ENCODE measurements around the gene ABCB10.
"Not testable (repeated sequence)": the region's sequence is repeated elsewhere in the genome, so short reads cannot be mapped to it uniquely, and the experiment has no call there.

ABCB10 gene

GRCh38 chr1:229572286-229572685 is 13.8 kb upstream of the ABCB10 start:
- DNase-seq (ENCODE audit: low spot score) = no peak

- no peak for DNase-seq (ENCODE audit: low spot score)
These were observed 12.5 kb upstream of the ABCB10 start for GRCh38 chr1:229570891-229571516.

- DNase-seq (ENCODE audit: low spot score) = no peak
These were observed 11.8 kb upstream of the ABCB10 start for GRCh38 chr1:229570305-229570704.

DNA sequence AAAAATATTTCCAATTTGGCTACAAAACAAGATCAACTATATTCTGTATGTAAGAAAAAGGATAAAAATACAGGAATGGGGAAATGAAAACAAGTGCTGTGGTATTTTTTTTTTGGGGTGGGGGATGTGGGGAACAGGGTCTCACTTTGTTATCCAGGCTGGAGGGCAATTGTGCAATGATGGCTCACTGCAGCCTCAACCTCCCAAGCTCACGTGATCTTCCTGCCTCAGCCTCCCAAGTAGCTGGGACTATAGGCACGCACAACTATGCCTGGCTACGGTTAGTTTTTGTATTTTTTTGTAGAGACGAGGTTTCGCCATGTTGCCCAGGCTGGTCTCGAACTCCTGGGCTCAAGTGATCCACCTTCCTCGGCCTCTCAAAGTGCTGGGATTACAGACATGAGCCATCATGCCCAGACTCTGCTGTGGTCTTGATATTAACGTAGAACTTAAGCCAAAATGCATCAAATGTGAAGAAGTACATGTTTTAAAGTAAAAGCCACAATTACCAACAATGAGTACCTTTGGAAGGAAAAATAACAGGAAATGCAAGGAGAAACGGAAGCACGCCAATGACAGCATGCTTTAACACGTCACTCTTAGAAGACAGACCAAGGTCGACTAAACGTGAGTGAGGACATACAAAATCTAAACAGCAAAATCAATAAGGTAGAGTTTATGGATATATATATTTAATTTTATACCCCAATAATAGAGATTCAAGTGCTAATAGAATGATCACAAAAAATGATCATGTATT is 8.8 kb upstream of the ABCB10 start:
- DNase-seq (ENCODE audit: low spot score) = no peak

DNA sequence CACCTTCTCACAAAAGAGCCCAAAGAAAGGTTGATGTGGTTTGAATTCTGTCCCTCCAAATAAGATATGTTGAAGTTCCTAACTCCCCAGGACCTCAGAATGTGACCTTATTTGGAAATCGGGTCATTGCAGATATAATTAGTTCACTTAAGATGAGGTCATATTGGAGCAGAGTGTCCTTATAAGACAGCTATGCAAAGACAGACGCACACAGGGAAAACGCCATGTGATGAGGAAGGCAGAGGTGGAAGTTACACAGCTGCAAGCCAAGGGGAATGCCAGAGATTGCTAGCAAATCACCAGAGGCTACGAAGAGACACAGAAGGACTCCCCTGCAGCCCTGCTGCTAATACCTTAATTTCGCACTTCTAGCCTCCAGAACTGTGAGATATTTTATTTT is 5.2 kb upstream of the ABCB10 start:
- DNase-seq (ENCODE audit: low spot score) = peak; percentile 47

DNA sequence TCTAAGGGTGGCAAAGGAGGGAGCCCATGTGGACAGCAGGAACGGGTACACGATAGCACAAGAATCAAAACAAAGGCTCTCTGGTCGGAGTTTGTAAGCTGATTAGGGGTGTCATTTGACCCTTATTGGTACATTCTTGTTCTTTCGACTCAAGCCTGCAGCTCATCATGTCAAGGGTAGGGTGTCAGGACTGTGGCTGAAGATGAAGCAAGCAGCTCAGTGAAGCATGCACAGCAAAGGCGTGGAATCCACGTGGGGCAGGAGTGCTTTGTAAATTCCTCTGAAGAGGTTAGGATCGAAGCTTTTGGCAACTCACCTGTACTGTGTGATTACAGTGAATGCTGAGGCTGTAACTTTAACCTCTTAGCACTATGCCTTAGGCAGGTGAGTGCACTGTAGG is 4.7 kb upstream of the ABCB10 start:
- DNase-seq (ENCODE audit: low spot score) = no peak

DNA sequence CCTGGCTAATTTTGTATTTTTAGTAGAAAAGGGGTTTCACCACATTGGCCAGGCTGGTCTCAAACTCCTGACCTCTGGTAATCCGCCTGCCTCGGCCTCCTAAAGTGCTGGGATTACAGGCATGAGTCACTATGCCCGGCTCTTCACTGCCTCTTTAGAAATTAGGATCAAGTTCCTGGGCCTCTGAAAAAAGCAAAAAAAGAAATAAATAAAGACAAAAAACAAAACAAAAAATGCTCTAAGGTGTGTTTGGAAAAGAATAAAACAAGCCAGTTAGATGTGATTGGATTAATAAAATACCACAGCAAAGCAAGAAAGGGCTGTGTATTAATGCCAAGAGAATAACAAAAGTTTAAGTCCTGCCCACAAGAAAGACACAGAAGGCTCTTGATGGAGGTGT is 4.2 kb upstream of the ABCB10 start:
- DNase-seq (ENCODE audit: low spot score) = no peak

GRCh38 chr1:229561141-229561540 is 2.6 kb upstream of the ABCB10 start:
- DNase-seq (ENCODE audit: low spot score) = no peak

DNA sequence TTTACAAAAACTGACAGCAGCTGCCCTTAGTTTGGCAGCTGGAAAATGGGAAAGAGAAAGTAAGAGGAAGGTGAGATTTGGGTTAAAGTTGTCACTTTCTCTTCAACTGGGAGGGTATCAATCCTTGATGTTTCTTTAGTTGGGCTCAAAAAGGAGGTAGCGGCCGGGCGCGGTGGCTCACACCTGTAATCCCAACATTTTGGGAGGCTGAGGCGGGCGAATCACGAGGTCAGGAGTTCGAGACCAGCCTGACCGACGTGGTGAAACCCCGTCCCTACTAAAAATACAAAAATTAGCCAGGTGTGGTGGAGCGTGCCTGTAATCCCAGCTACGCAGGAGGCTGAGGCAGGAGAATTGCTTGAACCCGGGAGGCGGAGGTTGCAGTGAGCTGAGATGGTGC is 1.6 kb upstream of the ABCB10 start:
- not testable (repeated sequence) for DNase-seq (ENCODE audit: low spot score)

GRCh38 chr1:229559336-229559801 is 862 bp upstream of the ABCB10 start:
- DNase-seq (ENCODE audit: low spot score) = not testable (repeated sequence)

DNA sequence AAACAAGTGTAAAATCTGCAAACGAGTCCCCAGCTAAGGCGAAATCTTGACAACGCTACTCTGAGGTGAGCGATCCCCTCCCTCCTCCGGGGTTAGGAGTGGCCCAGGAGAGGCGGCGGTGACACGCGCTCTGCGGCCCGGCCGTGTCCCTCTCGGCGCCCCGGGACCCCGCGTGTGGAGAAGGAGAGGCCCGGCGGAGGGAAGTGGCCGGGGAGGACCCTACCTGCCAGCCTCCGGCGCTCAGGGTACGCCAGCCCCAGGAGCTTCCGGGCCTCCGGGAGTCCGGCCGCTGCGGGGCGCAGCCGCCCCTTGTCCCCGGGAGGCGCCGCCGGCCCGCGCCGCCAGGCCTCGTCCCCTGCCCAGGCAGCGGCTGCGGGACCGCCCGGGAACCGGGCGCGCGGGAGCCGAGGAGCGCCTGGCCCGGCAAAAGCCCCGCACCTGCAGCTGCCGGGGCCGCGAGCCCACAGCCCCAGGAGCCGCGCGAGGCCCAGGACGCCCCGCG is 543 bp downstream of the ABCB10 start:
- DNase-seq (ENCODE audit: low spot score) = peak; percentile 41

DNA sequence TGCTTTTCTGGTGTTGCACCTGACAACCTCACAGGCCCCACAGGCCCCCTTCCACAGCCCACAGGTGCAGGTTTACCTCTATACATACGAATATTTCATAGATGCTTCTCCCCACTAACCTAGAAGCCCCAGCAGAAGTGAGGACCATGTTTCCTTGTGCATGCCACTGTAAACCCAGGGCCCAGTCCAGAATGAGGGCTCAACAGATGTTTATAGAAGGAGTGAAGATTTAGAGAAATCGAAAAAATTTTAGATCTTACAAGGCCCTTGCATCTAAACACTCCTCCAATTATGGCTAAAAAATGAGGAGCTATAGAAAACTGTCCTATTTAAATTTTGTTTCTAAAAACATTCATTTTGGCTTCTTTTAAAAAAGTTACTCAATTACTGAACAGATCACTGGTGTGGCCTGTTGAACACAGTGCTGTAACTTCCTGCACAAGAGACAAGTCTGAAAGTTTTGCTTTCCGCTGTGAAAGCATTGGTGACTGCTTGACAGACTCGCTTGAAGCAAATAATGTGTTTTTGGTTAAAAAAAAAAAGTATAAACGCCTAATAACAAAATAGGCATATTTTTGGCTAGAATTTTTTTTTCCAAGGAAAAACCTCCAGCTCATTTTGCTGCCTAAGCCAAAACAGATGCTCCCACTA is 1.2 kb downstream of the ABCB10 start:
- peak; percentile 19 for DNase-seq (ENCODE audit: low spot score)

DNA sequence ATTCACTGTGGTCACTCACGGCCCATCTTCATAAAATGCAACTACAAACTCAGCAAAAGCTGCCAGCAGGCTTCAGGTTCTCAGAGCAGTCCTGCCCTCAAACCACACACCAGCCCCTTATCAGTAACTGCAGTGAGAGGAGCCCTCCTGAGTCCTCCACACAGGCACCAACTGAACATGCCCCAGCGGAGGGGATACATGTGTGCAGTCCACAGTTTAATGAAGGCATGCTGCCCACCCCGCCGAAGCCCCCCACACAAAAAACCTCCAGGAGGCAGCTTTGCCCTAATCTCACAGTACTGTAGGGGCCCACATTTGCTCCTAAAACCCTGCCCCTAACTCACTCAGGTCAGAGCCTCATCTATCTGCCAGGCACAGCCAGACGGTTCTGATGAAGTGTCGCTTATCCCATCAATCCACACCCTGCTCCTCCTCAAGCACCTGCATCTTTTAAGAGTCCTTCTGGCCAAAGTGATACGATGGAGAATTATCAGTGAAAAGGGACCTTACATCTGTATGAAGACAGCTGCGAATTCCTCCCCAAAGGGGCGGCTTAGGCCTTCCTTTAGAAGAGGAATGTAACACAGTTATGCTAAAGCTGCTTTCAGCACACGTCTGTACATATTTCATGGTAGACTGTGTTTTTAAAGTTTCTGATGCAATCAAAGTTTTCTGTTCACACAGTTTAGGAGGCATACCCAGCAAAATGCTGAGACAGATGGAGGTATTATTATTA is 3.5 kb downstream of the ABCB10 start:
- DNase-seq (ENCODE audit: low spot score) = no peak

- DNase-seq (ENCODE audit: low spot score) = no peak
These were observed 4.8 kb downstream of the ABCB10 start for GRCh38 chr1:229553621-229554130.

DNA sequence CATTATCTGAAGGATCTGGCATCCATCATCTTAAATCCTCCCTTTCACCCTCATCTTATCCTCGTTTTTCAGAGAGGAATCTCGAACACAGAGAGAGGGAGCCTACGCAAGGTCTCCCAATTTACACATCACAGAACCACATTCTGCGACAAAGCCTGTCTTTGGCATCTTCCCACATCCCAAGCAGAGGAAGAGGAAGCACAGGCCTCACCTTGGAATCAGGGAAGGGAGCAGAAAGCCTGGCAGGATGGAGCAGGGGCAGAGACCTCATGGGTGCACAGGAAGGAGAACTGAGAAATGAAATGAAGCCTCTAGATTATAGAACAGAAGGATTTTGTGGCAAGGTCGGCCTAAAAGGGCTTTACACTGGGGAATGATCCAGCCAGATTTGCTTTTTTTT is 5.8 kb downstream of the ABCB10 start:
- no peak for DNase-seq (ENCODE audit: low spot score)

DNA sequence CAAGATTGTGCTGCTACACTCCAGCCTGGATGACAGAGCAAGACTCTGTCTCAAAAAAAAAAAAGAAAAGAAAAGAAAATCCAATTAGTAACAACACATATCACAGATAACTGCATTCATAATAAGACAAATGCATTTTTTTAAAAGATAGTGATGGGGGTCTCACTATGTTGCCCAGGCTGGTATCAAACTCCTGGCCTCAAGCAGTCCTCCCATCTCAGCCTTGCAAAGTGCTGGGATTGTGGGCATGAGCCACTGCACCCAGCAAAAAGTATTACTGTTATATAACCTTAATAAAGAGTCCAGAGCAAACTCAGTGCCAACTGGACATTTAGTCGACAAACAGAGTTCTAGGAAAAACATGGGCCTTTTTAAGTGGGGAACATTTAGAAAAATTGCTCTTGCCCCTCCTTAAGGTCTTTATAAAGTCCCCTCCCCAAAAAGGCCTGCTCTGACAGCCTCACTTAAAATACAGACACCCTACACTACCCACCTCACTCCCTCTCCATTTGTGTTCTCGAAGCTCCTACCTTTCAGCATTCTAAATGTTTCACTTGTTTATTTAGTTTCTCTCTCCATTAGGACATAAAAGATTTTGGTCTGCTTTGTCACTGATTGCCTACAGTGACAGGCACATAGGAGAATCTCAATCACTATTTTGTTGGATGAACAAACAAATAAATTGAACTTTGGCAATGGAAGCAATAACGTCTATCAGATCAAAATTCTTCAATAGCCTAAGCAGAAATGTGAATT is 7.5 kb downstream of the ABCB10 start:
- no peak for DNase-seq (ENCODE audit: low spot score)

GRCh38 chr1:229547542-229547941 is 11.0 kb downstream of the ABCB10 start:
- no peak for DNase-seq (ENCODE audit: low spot score)

GRCh38 chr1:229544587-229544986 is 13.9 kb downstream of the ABCB10 start:
- no peak for DNase-seq (ENCODE audit: low spot score)

- DNase-seq (ENCODE audit: low spot score) = no peak
These were observed 18.5 kb downstream of the ABCB10 start for GRCh38 chr1:229539863-229540506.

DNA sequence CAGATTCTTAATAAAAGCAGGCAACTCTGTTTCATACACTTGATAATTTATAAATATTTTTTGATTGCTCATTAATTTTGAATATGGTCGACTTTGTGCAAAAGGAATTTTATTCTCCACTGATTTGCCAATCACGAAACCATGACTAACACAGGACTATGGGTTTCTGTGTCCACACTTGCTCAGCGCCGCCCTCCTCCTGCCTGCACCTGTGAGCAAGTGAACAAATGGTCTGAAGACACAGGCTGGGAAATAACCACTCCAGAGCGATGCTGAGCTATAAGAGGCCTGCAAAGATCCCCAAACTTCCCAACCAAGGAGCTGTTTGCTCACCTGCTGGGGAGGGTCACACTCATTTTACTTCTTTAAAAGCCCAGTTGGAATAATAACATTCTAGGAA is 19.6 kb downstream of the ABCB10 start:
- no peak for DNase-seq (ENCODE audit: low spot score)

- no peak for DNase-seq (ENCODE audit: low spot score)
These were observed 20.6 kb downstream of the ABCB10 start for GRCh38 chr1:229537894-229538293.

Measured in hepatic stellate cell (primary cell).